IMR-90 (cell line): Measurements from ENCODE around the gene GJC1. TPM values are rescaled to one million over a fixed set of nuclear protein-coding genes. Genes with fewer than 3 reads are reported as not detected.

ENCODE experiments used
- ATAC-seq: fragments of 200-7000 bp; cut with Tn5 transposase; 2 replicates; pipeline ENCODE4 v1.9.1; 2020; ENCODE audit warnings: low read depth, mild to moderate bottlenecking, moderate library complexity
- BruUV-seq: library from RNA; stranded (reverse); fragments of 400-500 nt; replicated peaks from 2 replicates; lab custom pipeline; 2021; lab: Mats Ljungman, UMichigan
- CTCF ChIA-PET: fragments of 300-600 bp; formaldehyde crosslinking; extraction: SDS; loops from one replicate; lab custom pipeline; 2021; ENCODE audit warnings: antibody characterized with exemption; lab: Yijun Ruan, JAX
- POLR2A ChIA-PET: fragments of 300-600 bp; sonication (Branson Sonifier 250); formaldehyde crosslinking; loops from one replicate; lab custom pipeline; 2022; ENCODE audit warnings: antibody characterized with exemption; ENCODE audit not compliant: unreplicated experiment; lab: Charles Lee
- DNase-seq: peaks from one replicate; pipeline ENCODE4 v3.0.0; 2013
- H2AFZ ChIP-seq: replicated peaks from 2 replicates; pipeline ENCODE3; 2013; ENCODE audit warnings: low read length, mild to moderate bottlenecking; ENCODE audit not compliant: poor library complexity
- H2AK5ac ChIP-seq: 2 replicates; pipeline ENCODE4 v1.6.1; 2013; ENCODE audit warnings: low read depth, low read length, inconsistent platforms
- H2AK9ac ChIP-seq: replicated peaks from 2 replicates; pipeline ENCODE3; 2013; ENCODE audit warnings: mild to moderate bottlenecking, low read depth, low read length, moderate library complexity; ENCODE audit not compliant: poor library complexity
- H2BK120ac ChIP-seq: 2 replicates; pipeline ENCODE4 v1.6.1; 2013; ENCODE audit warnings: low read depth, low read length, inconsistent platforms
- H2BK15ac ChIP-seq: 3 replicates; pipeline ENCODE4 v1.6.1; 2013; ENCODE audit warnings: low read depth, low read length, inconsistent platforms
- H2BK20ac ChIP-seq: 2 replicates; pipeline ENCODE4 v1.6.1; 2013; ENCODE audit warnings: low read depth, mild to moderate bottlenecking, inconsistent platforms, low read length, moderate library complexity
- H2BK5ac ChIP-seq: 2 replicates; pipeline ENCODE4 v1.6.1; 2013; ENCODE audit warnings: mild to moderate bottlenecking, low read depth, low read length, inconsistent platforms; ENCODE audit not compliant: poor library complexity, severe bottlenecking
- H3K14ac ChIP-seq: replicated peaks from 2 replicates; pipeline ENCODE4 v1.6.1; 2013; ENCODE audit warnings: low read depth, low read length, inconsistent platforms
- H3K18ac ChIP-seq: 2 replicates; pipeline ENCODE4 v1.6.1; 2013; ENCODE audit warnings: low read depth, low read length, control low read depth
- H3K23ac ChIP-seq: 2 replicates; pipeline ENCODE4 v1.6.1; 2013; ENCODE audit warnings: low read depth, low read length, inconsistent platforms
- H3K27ac ChIP-seq: 2 replicates; pipeline ENCODE4 v1.5.1; 2013; ENCODE audit warnings: mild to moderate bottlenecking, control low read depth, low read length; ENCODE audit not compliant: insufficient read depth
- H3K27me3 ChIP-seq: 2 replicates; pipeline ENCODE4 v1.6.1; 2013; ENCODE audit warnings: low read length; ENCODE audit not compliant: control insufficient read depth, insufficient read depth
- H3K36me3 ChIP-seq: 2 replicates; pipeline ENCODE4 v1.6.1; 2013; ENCODE audit warnings: low read length, mixed read lengths; ENCODE audit not compliant: control insufficient read depth, insufficient read depth
- H3K4ac ChIP-seq: 2 replicates; pipeline ENCODE4 v1.6.1; 2013; ENCODE audit warnings: low read depth, low read length, inconsistent platforms
- H3K4me1 ChIP-seq: 2 replicates; pipeline ENCODE4 v1.6.1; 2013; ENCODE audit warnings: low read length, mixed read lengths; ENCODE audit not compliant: control insufficient read depth, insufficient read depth
- H3K4me2 ChIP-seq: 2 replicates; pipeline ENCODE4 v1.6.1; 2013; ENCODE audit warnings: low read depth, mild to moderate bottlenecking, control low read depth, low read length, moderate library complexity
- H3K4me3 ChIP-seq: 2 replicates; pipeline ENCODE4 v1.5.1; 2013; ENCODE audit warnings: low read depth, mild to moderate bottlenecking, control low read depth, low read length, moderate library complexity; ENCODE audit not compliant: insufficient read depth
- H3K56ac ChIP-seq: 2 replicates; pipeline ENCODE4 v1.6.1; 2013; ENCODE audit warnings: low read length, inconsistent platforms; ENCODE audit not compliant: insufficient read depth; ENCODE audit errors: extremely low read depth
- H3K79me1 ChIP-seq, 2 experiments: 2 replicates each; pipeline ENCODE4 v1.6.1; 2013; ENCODE audit warnings: low read length in 2 of 2, inconsistent platforms in 1 of 2, low read depth in 1 of 2
- H3K9ac ChIP-seq: 2 replicates; pipeline ENCODE4 v1.6.1; 2013; ENCODE audit warnings: low read depth, low read length, control low read depth
- H3K9me1 ChIP-seq: 2 replicates; pipeline ENCODE4 v1.6.1; 2013; ENCODE audit warnings: low read length, inconsistent platforms; ENCODE audit not compliant: insufficient read depth
- H3K9me3 ChIP-seq: 2 replicates; pipeline ENCODE4 v1.6.1; 2013; ENCODE audit warnings: low read length; ENCODE audit not compliant: control insufficient read depth, insufficient read depth
- H4K20me1 ChIP-seq: 2 replicates; pipeline ENCODE4 v1.6.1; 2013; ENCODE audit warnings: low read length, inconsistent platforms; ENCODE audit not compliant: insufficient read depth
- H4K5ac ChIP-seq: 2 replicates; pipeline ENCODE4 v1.6.1; 2013; ENCODE audit warnings: mild to moderate bottlenecking, low read depth, low read length, control low read depth
- H4K8ac ChIP-seq, 2 experiments: 2 replicates each; pipeline ENCODE4 v1.6.1; 2013; ENCODE audit warnings: low read depth in 2 of 2, low read length in 2 of 2, control low read depth in 1 of 2, inconsistent platforms in 1 of 2
- H4K91ac ChIP-seq: 2 replicates; pipeline ENCODE4 v1.6.1; 2013; ENCODE audit warnings: low read depth, low read length, inconsistent platforms; ENCODE audit not compliant: insufficient read depth
- BHLHE40 ChIP-seq: fragments of 150-350 bp; IDR thresholded peaks from 2 replicates; pipeline ENCODE4 v1.6.1; 2016; ENCODE audit warnings: mild to moderate bottlenecking, low read depth, low read length
- CEBPB ChIP-seq: IDR thresholded peaks from 2 replicates; pipeline ENCODE4 v1.6.1; 2012; ENCODE audit warnings: low read depth, low read length, improper control_type of control experiment
- CHD1 ChIP-seq: IDR thresholded peaks from 2 replicates; pipeline ENCODE4 v1.6.1; 2012; ENCODE audit warnings: low read depth, low read length, improper control_type of control experiment
- CTCF ChIP-seq: conservative IDR thresholded peaks from 2 replicates; pipeline ENCODE4 v1.5.1; 2012; ENCODE audit warnings: mild to moderate bottlenecking, low read depth, low read length, improper control_type of control experiment
- ELK1 ChIP-seq: fragments of 150-350 bp; IDR thresholded peaks from 2 replicates; pipeline ENCODE4 v1.6.1; 2016; ENCODE audit warnings: low read depth, mild to moderate bottlenecking, low read length, moderate library complexity, borderline replicate concordance
- FOS ChIP-seq: fragments of 150-350 bp; IDR thresholded peaks from 2 replicates; pipeline ENCODE4 v1.6.1; 2016; ENCODE audit warnings: low read depth, low read length
- MAFK ChIP-seq: IDR thresholded peaks from 2 replicates; pipeline ENCODE4 v1.6.1; 2012; ENCODE audit warnings: low read depth, low read length, improper control_type of control experiment
- MAZ ChIP-seq: IDR thresholded peaks from 2 replicates; pipeline ENCODE4 v1.6.1; 2012; ENCODE audit warnings: low read depth, mild to moderate bottlenecking, low read length, improper control_type of control experiment, moderate library complexity, borderline replicate concordance
- MXI1 ChIP-seq: IDR thresholded peaks from 2 replicates; pipeline ENCODE4 v1.6.1; 2012; ENCODE audit warnings: low read depth, mild to moderate bottlenecking, low read length, moderate library complexity, borderline replicate concordance
- NFE2L2 ChIP-seq: fragments of 150-350 bp; IDR thresholded peaks from 2 replicates; pipeline ENCODE4 v1.6.1; 2016; ENCODE audit warnings: low read depth, mild to moderate bottlenecking, low read length
- POLR2A ChIP-seq: IDR thresholded peaks from 2 replicates; pipeline ENCODE4 v1.6.1; 2012; ENCODE audit warnings: mild to moderate bottlenecking, low read depth, low read length
- RAD21 ChIP-seq: IDR thresholded peaks from 2 replicates; pipeline ENCODE4 v1.6.1; 2012; ENCODE audit warnings: low read length, improper control_type of control experiment
- RCOR1 ChIP-seq: IDR thresholded peaks from 2 replicates; pipeline ENCODE4 v1.6.1; 2012; ENCODE audit warnings: mild to moderate bottlenecking, low read length, improper control_type of control experiment; ENCODE audit not compliant: insufficient replicate concordance
- RFX5 ChIP-seq: IDR thresholded peaks from 2 replicates; pipeline ENCODE4 v1.8.0; 2012; ENCODE audit warnings: low read depth, mild to moderate bottlenecking, low read length, moderate library complexity
- SMC3 ChIP-seq: fragments of 150-350 bp; IDR thresholded peaks from 2 replicates; pipeline ENCODE4 v1.6.1; 2016; ENCODE audit warnings: low read depth, mild to moderate bottlenecking, antibody characterized with exemption, low read length, moderate library complexity
- USF2 ChIP-seq: fragments of 150-350 bp; IDR thresholded peaks from 2 replicates; pipeline ENCODE4 v1.6.1; 2017; ENCODE audit warnings: mild to moderate bottlenecking, antibody characterized with exemption, low read length, low read depth
- WGBS, 2 experiments: methylation state at CpG; one replicate each; pipeline versions ENCODE4 v1.1.5 to v1.1.7; 2013; ENCODE audit warnings: missing lambda C conversion rate in 2 of 2; ENCODE audit not compliant: insufficient read length in 1 of 2; ENCODE audit errors: extremely low coverage in 2 of 2; 5-methylcytosine and 5-hydroxymethylcytosine counted together
- dilution Hi-C: fragments of 300-500 bp; cut with HindIII; formaldehyde crosslinking; loops from one replicate; pipeline ENCODE4 v1.14.3; 2018; ENCODE audit warnings: low sequenced_read_pairs; ENCODE audit not compliant: unreplicated experiment
- in situ Hi-C: fragments of 300-500 bp; cut with MboI; formaldehyde crosslinking; loops from 3 replicates; pipeline ENCODE4 v1.14.3; 2019; ENCODE audit warnings: low sequenced_read_pairs, inconsistent platforms, mixed read lengths
- intact Hi-C: fragments of 100-400 bp; cut with micrococcal nuclease; formaldehyde crosslinking; loops from 2 replicates; pipeline ENCODE4 v1.10.0; 2022
- polyA plus RNA-seq, 3 experiments: library from polyadenylated mRNA; depleted of rRNA; stranded (reverse); fragments of >200 nt; gene quantifications; 2 replicates each; pipeline ENCODE4 v1.2.3, GENCODE V29; 2012; ENCODE audit warnings: low replicate concordance in 1 of 3
- total RNA-seq: library from RNA; depleted of rRNA; stranded (reverse); fragments of >200 nt; gene quantifications from 2 replicates; pipeline ENCODE4 v1.2.3, GENCODE V29; 2012

Gene GJC1
- total and polyA plus RNA-seq, 2 of the 4 experiments (the other 2 are of a cell fraction): 23.9 to 69.7 TPM

- WGBS, 2 experiments: 17% methylated on average over 3 of the region's 6 CpGs; no CpG with 5 or more reads in 1 of the 2 experiments
- Histone ChIP-seq H4K5ac (no peak overlapping the region), H3K14ac (no peak overlapping the region), H3K23ac (no peak overlapping the region), H3K4me1 (no peaks in the 10 kb centered on the region), H3K27ac (no peak overlapping the region), H4K8ac (no peak overlapping the region), H3K36me3 (no peaks in the 10 kb centered on the region), H3K4me2 (no peak overlapping the region), H3K56ac (no peak overlapping the region), H2AK9ac (peak overlapping the region; percentile 16), H3K9ac (no peak overlapping the region), H2AFZ (no peak overlapping the region), H4K91ac (no peak overlapping the region), H2BK120ac (no peak overlapping the region), H3K4me3 (no peak overlapping the region), H2BK20ac (no peak overlapping the region), H3K79me1 (no peaks in the 10 kb centered on the region), H3K9me1 (no peaks in the 10 kb centered on the region), H3K27me3 (peaks cover 12% of the 10 kb centered on the region), H4K20me1 (no peaks in the 10 kb centered on the region; the same call in 1 of the 2 replicates), H3K9me3 (no peaks in the 10 kb centered on the region), H3K4ac (no peak overlapping the region), H2BK15ac (no peak overlapping the region), H2BK5ac (no peak overlapping the region), H2AK5ac (no peak overlapping the region), H3K18ac (no peak overlapping the region)
- intact Hi-C loops (no loop called here), dilution Hi-C loops (no loop called here), in situ Hi-C loops (no loop called here)
- no peak for DNase-seq
- BruUV-seq: no TSS peak
- no peak for ATAC-seq
- TF ChIP-seq NFE2L2 (no peak), ELK1 (no peak), CHD1 (no peak), POLR2A (no peak), RAD21 (no peak), CEBPB (no peak), FOS (no peak), SMC3 (no peak), MXI1 (no peak), RCOR1 (no peak), MAZ (no peak), BHLHE40 (no peak), CTCF (no peak), MAFK (no peak), USF2 (no peak), RFX5 (no peak)
- ChIA-PET POLR2A (no interaction called here), CTCF (no interaction called here)
These were observed 56.9 kb downstream of the GJC1 start for GRCh38 chr17:44773140-44773539.
